ENCODE results near the gene EIF4E2. TPM values are rescaled to one million over a fixed set of nuclear protein-coding genes. Genes with fewer than 3 reads are reported as not detected.

The EIF4E2 gene
- 60.2 and 68.7 TPM in 2 replicates for total RNA-seq

GRCh38 chr2:232550354-232551249 lies at the start of gene EIF4E2, which contains the start of gene TIGD1:
TSS of gene EIF4E2 (plus strand) at chr2:232550689. CDS start at chr2:232550725, 36 bp downstream.
TSS of gene TIGD1 (minus strand) at chr2:232550557. CDS start at chr2:232549882, 675 bp downstream.

GRCh38 chr2:232519581-232520438 lies 30.7 kb upstream of the EIF4E2 start, which contains the start of gene PRSS56:
TSS of gene PRSS56 (plus strand) at chr2:232520388. CDS start at chr2:232520599, 211 bp downstream.

GRCh38 chr2:232525791-232526371 lies 24.6 kb upstream of the EIF4E2 start, which contains the start of gene CHRND:
TSS of gene CHRND (plus strand) at chr2:232526160. CDS start at chr2:232526216, 56 bp downstream.

GRCh38 chr2:232539298-232540231 lies 10.9 kb upstream of the EIF4E2 start, which contains the start of gene CHRNG:
TSS of gene CHRNG (plus strand) at chr2:232539692. CDS start at chr2:232539748, 56 bp downstream.

Other genes starting within 250 kb of the EIF4E2 start
- under 0.01 TPM in 1 of 2 replicates, not detected in the other for gene ALPP, start 171.9 kb upstream of the EIF4E2 start, total RNA-seq
- not detected in 2 replicates for gene ALPG, start 143.8 kb upstream of the EIF4E2 start, total RNA-seq
- gene ALPI, start 94.5 kb upstream of the EIF4E2 start, total RNA-seq = not detected in 2 replicates
- not detected in 2 replicates for gene ECEL1, start 62.9 kb upstream of the EIF4E2 start, total RNA-seq
- not detected in 2 replicates for gene PRSS56, start 30.3 kb upstream of the EIF4E2 start, total RNA-seq
- gene CHRND, start 24.5 kb upstream of the EIF4E2 start, total RNA-seq = not detected in 2 replicates
- not detected in 2 replicates for gene CHRNG, start 11.0 kb upstream of the EIF4E2 start, total RNA-seq
- 1.0 and 2.8 TPM in 2 replicates for gene TIGD1, start 132 bp upstream of the EIF4E2 start, total RNA-seq
- 0.07 TPM in 1 of 2 replicates, not detected in the other for gene EFHD1, start 82.9 kb downstream of the EIF4E2 start, total RNA-seq
- gene GIGYF2, start 146.6 kb downstream of the EIF4E2 start, total RNA-seq = 56.0 and 63.4 TPM in 2 replicates
- gene KCNJ13, start 225.9 kb downstream of the EIF4E2 start, total RNA-seq = not detected in 2 replicates

All from nasal cavity respiratory epithelium epithelial cell of viscerocranial mucosa (primary cell).